Superior temporal gyrus (tissue), 1 donor: ENCODE measurements around the gene ETNK1.
"Not testable (repeated sequence)": the region's sequence is repeated elsewhere in the genome, so short reads cannot be mapped to it uniquely, and the experiment has no call there.

Experiments
- DNase-seq: peaks from one replicate; pipeline ENCODE4 v3.0.0-alpha.2; 2016; ENCODE audit errors: extremely low spot score

Gene ETNK1, protein sequence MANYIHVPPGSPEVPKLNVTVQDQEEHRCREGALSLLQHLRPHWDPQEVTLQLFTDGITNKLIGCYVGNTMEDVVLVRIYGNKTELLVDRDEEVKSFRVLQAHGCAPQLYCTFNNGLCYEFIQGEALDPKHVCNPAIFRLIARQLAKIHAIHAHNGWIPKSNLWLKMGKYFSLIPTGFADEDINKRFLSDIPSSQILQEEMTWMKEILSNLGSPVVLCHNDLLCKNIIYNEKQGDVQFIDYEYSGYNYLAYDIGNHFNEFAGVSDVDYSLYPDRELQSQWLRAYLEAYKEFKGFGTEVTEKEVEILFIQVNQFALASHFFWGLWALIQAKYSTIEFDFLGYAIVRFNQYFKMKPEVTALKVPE

GRCh38 chr12:22624870-22625761 is at the start of gene ETNK1:
Gene ETNK1, plus strand, starts transcription at chr12:22625171. Its CDS starts 260 bp downstream, at chr12:22625431.
- peak; percentile 95 for DNase-seq

GRCh38 chr12:22576065-22576464 is 48.9 kb upstream of the ETNK1 start:
- DNase-seq, result no peak

GRCh38 chr12:22576473-22576872 is 48.5 kb upstream of the ETNK1 start:
- no peak for DNase-seq

GRCh38 chr12:22577667-22578066 is 47.3 kb upstream of the ETNK1 start:
- DNase-seq, result no peak

DNA sequence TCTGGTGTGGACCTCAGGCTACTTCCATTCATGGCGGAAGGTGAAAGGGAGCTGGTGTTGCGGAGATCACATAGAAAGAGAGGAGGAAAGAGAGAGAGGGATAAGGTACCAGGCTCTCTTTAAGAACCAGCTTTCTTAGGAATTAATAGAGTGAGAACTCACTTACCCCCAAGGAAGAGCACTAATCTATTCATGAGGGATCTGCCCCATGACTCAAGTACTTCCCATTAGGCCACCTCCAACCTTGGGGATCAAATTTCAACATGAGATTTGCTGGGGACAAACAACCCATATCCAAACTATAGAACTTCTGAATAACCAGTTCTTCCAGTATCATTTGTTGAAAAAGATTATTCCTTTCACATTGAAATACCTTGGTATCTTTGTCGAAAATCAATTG is 46.6 kb upstream of the ETNK1 start:
- DNase-seq, result no peak

GRCh38 chr12:22588817-22589216 is 36.2 kb upstream of the ETNK1 start:
- no peak for DNase-seq

GRCh38 chr12:22593864-22594263 is 31.1 kb upstream of the ETNK1 start:
- no peak for DNase-seq

- DNase-seq, result not testable (repeated sequence)
Measured at GRCh38 chr12:22597539-22597938, 27.4 kb upstream of the ETNK1 start.

DNA sequence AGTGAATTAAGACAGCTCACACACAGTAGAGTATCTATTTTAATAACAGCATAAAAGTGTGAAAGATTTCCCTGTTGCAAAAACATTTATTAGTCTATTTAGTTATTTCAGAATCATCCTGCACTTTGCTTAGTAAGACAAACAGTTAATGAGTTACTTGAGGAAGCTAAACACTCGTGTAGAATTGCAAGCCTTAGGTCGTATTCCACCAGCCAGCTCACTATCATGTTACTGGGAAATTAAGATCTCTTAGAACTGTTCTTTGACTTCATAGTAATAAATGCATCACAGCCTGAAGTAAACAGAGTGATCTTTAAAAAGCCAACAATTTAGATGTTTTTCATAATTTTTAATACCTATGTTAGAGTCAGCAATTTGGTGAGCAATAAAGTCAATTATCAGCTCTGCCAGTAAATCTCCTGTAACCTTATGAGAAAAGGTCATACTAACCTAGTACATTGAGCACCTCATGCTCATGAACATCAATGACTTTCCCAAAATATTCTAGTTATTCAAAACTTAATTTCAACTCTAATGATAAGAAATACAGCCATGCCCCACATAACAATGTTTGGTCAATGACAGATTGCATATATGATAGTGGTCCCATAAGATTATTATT is 26.7 kb upstream of the ETNK1 start:
- no peak for DNase-seq

DNA sequence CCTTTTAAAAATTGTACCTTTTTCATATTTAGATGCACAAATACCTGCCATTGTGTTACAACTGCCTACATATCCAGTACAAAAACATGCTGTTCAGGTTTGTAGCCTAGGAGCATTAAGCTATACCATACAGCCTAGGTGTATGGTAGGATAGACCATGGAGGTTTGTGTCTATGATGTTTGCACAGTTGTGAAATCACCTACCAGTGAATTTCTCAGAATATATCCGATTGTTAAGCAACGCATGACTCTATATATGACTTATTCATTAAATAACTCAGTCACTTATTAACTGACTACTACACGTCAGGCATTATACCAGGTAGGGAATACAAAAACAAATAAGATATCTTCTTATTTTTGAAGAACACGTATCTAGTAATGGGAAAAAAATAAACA is 26.2 kb upstream of the ETNK1 start:
- no peak for DNase-seq

DNA sequence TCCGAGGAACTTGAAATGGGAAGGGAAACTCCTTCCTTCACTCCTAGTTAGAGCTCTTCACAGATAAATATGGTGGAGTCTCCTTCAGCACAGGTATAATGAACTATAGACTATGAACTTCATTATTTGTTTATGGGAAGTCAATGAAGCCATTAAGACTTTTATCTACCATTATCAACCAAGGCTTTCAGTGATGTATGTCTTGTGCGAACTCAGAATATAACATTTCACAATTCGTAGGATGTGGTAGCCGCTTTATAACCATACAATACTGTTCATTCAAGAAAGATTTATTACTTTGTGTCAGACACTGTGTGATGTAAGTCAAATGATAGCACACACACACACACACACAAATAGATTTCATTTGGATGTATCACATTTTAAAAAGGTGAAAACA is 24.8 kb upstream of the ETNK1 start:
- no peak for DNase-seq

- no peak for DNase-seq
Measured at GRCh38 chr12:22609501-22609900, 15.5 kb upstream of the ETNK1 start.

- DNase-seq, result no peak
Measured at GRCh38 chr12:22610131-22610530, 14.8 kb upstream of the ETNK1 start.

GRCh38 chr12:22612822-22613221 is 12.1 kb upstream of the ETNK1 start:
- DNase-seq, result not testable (repeated sequence)

- no peak for DNase-seq
Measured at GRCh38 chr12:22615963-22616501, 8.9 kb upstream of the ETNK1 start.

DNA sequence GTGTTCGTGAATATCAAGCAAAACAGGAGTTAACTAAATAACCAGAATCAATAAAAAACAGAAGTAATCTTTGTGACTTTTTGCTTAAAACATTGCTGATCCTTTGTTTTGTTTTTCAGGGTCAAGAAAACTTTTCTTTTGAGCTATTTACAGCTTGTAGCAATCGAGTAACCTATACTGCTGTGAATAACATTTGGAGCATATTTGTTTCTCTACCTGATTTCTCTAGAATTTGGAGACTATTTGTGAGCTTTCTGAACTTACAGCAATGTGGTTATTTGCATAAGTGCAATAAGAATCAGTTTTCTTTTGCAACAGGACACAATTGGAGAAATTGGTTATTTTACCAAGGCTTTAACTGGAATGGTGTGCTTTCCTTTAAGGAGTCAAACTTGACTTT is 7.3 kb upstream of the ETNK1 start:
- no peak for DNase-seq

DNA sequence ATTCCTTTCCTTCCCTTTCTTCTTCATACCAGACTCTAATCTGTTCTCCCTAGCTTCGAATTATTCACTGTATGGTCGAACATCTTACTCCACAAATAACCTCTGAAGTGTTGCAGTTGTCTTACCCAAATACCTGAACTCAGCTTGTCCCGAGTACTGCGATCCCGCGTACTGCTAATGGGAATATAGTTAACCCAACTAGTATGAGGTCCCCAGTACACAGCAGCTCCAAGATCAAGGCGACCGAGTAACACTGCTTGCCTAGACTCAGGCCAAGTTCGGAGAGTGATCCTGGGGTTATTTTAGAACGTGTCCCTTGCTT is 462 bp upstream of the ETNK1 start:
- DNase-seq, result no peak

GRCh38 chr12:22625762-22626294 is 857 bp downstream of the ETNK1 start:
- DNase-seq, result peak; percentile 72

DNA sequence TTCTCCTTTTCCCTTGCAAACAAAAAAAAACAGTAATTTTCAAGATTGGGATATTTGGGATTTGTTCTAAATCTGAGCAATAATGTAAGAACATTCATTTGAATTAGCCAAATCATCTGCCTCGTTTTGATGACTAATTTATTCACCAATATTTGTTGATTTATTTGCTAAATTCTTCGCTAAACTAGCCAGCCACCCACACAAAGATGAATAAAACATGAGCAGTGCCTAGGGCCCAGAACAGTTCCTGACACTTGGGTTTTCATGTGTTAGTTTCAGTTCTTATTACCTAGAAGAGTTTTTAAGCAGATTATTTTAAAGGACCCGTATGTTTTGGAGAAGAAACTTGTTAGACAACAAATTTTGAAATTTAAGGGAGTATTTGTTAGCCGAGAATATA is 1.4 kb downstream of the ETNK1 start:
- DNase-seq, result peak; percentile 73

DNA sequence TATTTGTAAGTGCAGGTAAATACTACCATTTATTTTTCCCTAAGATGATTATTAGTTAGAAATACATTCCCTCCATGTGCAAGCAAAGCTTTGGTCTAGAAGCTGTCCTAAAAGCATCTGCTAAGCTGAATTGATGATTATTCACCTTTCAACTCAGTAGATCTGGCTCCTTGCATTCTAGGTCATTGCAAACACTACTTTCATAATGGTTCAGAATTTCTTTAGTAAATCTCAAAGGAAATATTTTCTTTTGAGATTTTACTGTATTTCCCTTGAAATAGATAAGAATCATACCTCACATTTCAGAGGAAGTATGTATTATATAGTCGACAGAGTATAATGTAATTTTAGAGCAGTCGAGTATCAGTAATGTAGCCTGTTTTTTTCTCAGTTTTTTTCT is 2.4 kb downstream of the ETNK1 start:
- peak; percentile 52 for DNase-seq

DNA sequence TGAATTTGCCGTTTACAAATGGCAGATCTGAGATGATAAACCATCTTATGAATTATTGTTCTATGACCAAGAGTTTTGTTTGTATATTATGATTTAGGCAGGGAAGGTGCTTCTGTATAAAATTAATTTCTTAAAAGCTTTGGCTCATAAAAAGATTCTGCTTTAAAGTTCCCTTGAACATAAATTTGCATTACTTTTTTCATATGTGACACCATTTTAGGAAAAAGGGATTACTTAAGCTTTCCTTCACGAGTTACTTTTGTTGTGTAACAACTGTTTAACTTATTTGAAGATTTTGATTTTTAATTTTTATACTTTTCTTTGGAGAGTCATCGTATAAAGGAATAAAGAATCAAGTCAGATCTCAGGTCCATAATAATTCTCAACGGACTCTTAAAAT is 3.3 kb downstream of the ETNK1 start:
- DNase-seq, result peak; percentile 58

GRCh38 chr12:22631863-22632463 is 7.0 kb downstream of the ETNK1 start:
- DNase-seq, result peak; percentile 65
